CD4-positive, alpha-beta memory T cell (primary cell): ENCODE measurements around the gene NKX2-2. TPM values are rescaled to one million over a fixed set of nuclear protein-coding genes. Genes with fewer than 3 reads are reported as not detected.

Experiments
- CTCF ChIA-PET: fragments of 350-600 bp; sonication (Branson Sonifier 250); formaldehyde crosslinking; loops from one replicate; lab custom pipeline; 2021; ENCODE audit warnings: inconsistent platforms; ENCODE audit not compliant: partially characterized antibody; lab: Charles Lee
- POLR2A ChIA-PET: fragments of 350-600 bp; sonication (Branson Sonifier 250); formaldehyde crosslinking; loops from one replicate; lab custom pipeline; 2021; ENCODE audit not compliant: partially characterized antibody; lab: Charles Lee
- DNase-seq, 5 donors: peaks; one replicate each; pipeline versions ENCODE4 v3.0.0 to v3.0.0-alpha.2; 2020 to 2022; ENCODE audit warnings: mixed read lengths in 1 of 5
- H3K27ac ChIP-seq: one replicate; pipeline ENCODE4 v1.7.0; 2013; ENCODE audit warnings: low read depth, low read length
- H3K27me3 ChIP-seq: 2 replicates; pipeline ENCODE4 v1.7.0; 2013; ENCODE audit warnings: mild to moderate bottlenecking, low read length, moderate library complexity; ENCODE audit not compliant: insufficient read depth
- H3K36me3 ChIP-seq: 2 replicates; pipeline ENCODE4 v1.7.0; 2013; ENCODE audit warnings: mild to moderate bottlenecking, low read length, moderate library complexity; ENCODE audit not compliant: insufficient read depth
- H3K4me1 ChIP-seq: 2 replicates; pipeline ENCODE4 v1.7.0; 2013; ENCODE audit warnings: mild to moderate bottlenecking, low read length, moderate library complexity; ENCODE audit not compliant: insufficient read depth
- H3K4me3 ChIP-seq, 2 donors: one replicate each; pipeline ENCODE4 v1.7.0; 2013; ENCODE audit warnings: low read length in 2 of 2, mild to moderate bottlenecking in 1 of 2
- H3K9me3 ChIP-seq, 2 donors: one replicate each; pipeline ENCODE4 v1.7.0; 2013; ENCODE audit warnings: low read length in 2 of 2, control low read depth in 1 of 2; ENCODE audit not compliant: control insufficient read depth in 1 of 2
- H3K27ac Mint-ChIP-seq, 7 donors: one replicate each; pipeline ENCODE4 v1.8.0; 2020 to 2021; ENCODE audit warnings: mixed read lengths in 7 of 7, mild to moderate bottlenecking in 6 of 7, inconsistent platforms in 3 of 7, moderate library complexity in 3 of 7
- H3K27me3 Mint-ChIP-seq, 2 donors: one replicate each; pipeline ENCODE4 v1.8.0; 2020 to 2021; ENCODE audit warnings: mixed read lengths in 2 of 2
- H3K36me3 Mint-ChIP-seq, 2 donors: one replicate each; pipeline ENCODE4 v1.8.0; 2020 to 2021; ENCODE audit warnings: mixed read lengths in 2 of 2, inconsistent platforms in 1 of 2, mild to moderate bottlenecking in 1 of 2
- H3K4me1 Mint-ChIP-seq, 4 donors: one replicate each; pipeline ENCODE4 v1.8.0; 2020 to 2021; ENCODE audit warnings: mixed read lengths in 4 of 4, mild to moderate bottlenecking in 1 of 4
- H3K4me3 Mint-ChIP-seq, 8 donors: one replicate each; pipeline ENCODE4 v1.8.0; 2020 to 2021; ENCODE audit warnings: mixed read lengths in 8 of 8, mild to moderate bottlenecking in 7 of 8, moderate library complexity in 6 of 8, inconsistent platforms in 3 of 8
- H3K9me3 Mint-ChIP-seq, 8 donors: one replicate each; pipeline ENCODE4 v1.8.0; 2020 to 2021; ENCODE audit warnings: mixed read lengths in 8 of 8, mild to moderate bottlenecking in 5 of 8, inconsistent platforms in 3 of 8, moderate library complexity in 1 of 8
- intact Hi-C: fragments of 100-400 bp; cut with micrococcal nuclease; formaldehyde crosslinking; loops from one replicate; pipeline ENCODE4 v1.15.1; 2023
- polyA plus RNA-seq, 2 donors: library from polyadenylated mRNA; unstranded; fragments of 300-500 nt; fragmentation: Illumina TruSeq; gene quantifications; one replicate each; pipeline ENCODE4 v1.2.3, GENCODE V29; 2021
- total RNA-seq, 2 experiments: library from RNA; stranded (reverse); gene quantifications; one replicate each; pipeline ENCODE4 v1.2.3, GENCODE V29; 2021

NKX2-2 gene
- total and polyA plus RNA-seq, 4 experiments from 2014 or later, result not detected

GRCh38 chr20:21518292-21518991 lies 4.6 kb upstream of the NKX2-2 start:
- Mint-ChIP-seq H3K4me1 (peaks cover 21 to 67% (median 40%) of the 10 kb centered on the region in 4 donors), H3K27me3 (peaks cover 65 to 67% of the 10 kb centered on the region in 2 donors), H3K27ac (peak overlapping the region in 2 of 7 donors; percentile 22 to 80), H3K4me3 (peak overlapping the region in 5 of 8 donors; percentile 35 to 76 (median 56)), H3K9me3 (peaks cover 0 to 18% (median 0%) of the 10 kb centered on the region in 8 donors), H3K36me3 (no peaks in the 10 kb centered on the region)
- no peak for DNase-seq
- POLR2A ChIA-PET, result interaction anchor here (1.2 to 2.2 kb wide), 2 partner anchors 10 to 39 kb away, joined by 4 to 6 read pairs; no protein-coding TSS in a partner anchor
- peaks cover 72% of the 10 kb centered on the region for H3K27me3 ChIP-seq
- H3K9me3 ChIP-seq, result no peaks in the 10 kb centered on the region
- CTCF ChIA-PET, result interaction anchor here (0.6 to 2.4 kb wide), 5 partner anchors 11 to 660 kb away, joined by 3 to 12 read pairs (median 4); no protein-coding TSS in a partner anchor
- H3K36me3 ChIP-seq, result no peaks in the 10 kb centered on the region
- peaks cover 68% of the 10 kb centered on the region for H3K4me1 ChIP-seq
- no peak overlapping the region for H3K4me3 ChIP-seq
- intact Hi-C loops, result loop anchor here (5.0 kb wide), 1 partner anchor 39 kb away; no protein-coding TSS in a partner anchor
- H3K27ac ChIP-seq, result no peak overlapping the region

GRCh38 chr20:21517566-21518277 lies 3.9 kb upstream of the NKX2-2 start:
- Histone ChIP-seq H3K27ac (no peak overlapping the region), H3K36me3 (no peaks in the 10 kb centered on the region), H3K4me1 (peaks cover 68% of the 10 kb centered on the region), H3K9me3 (no peaks in the 10 kb centered on the region), H3K4me3 (no peak overlapping the region), H3K27me3 (peaks cover 72% of the 10 kb centered on the region)
- peak overlapping the region in 3 of 7 donors; percentile 35 to 84 (median 80) for H3K27ac Mint-ChIP-seq
- H3K4me1 Mint-ChIP-seq, result peaks cover 17 to 67% (median 39%) of the 10 kb centered on the region in 4 donors
- peak overlapping the region in 7 of 8 donors; percentile 48 to 76 (median 58) for H3K4me3 Mint-ChIP-seq
- CTCF ChIA-PET, result interaction anchor here (0.6 to 2.4 kb wide), 5 partner anchors 11 to 659 kb away, joined by 3 to 12 read pairs (median 4); no protein-coding TSS in a partner anchor
- H3K36me3 Mint-ChIP-seq, result no peaks in the 10 kb centered on the region
- H3K27me3 Mint-ChIP-seq, result peaks cover 62 to 65% of the 10 kb centered on the region in 2 donors
- peaks cover 0 to 20% (median 0%) of the 10 kb centered on the region in 8 donors for H3K9me3 Mint-ChIP-seq
- POLR2A ChIA-PET, result interaction anchor here (1.2 to 2.2 kb wide), 2 partner anchors 9 to 40 kb away, joined by 4 to 6 read pairs; no protein-coding TSS in a partner anchor
- intact Hi-C loops, result loop anchor here (5.0 kb wide), 1 partner anchor 40 kb away; no protein-coding TSS in a partner anchor
- DNase-seq, result no peak

GRCh38 chr20:21516861-21517565 lies 3.1 kb upstream of the NKX2-2 start:
- no peaks in the 10 kb centered on the region for H3K36me3 Mint-ChIP-seq
- intact Hi-C loops, result loop anchor here (5.0 kb wide), 1 partner anchor 40 kb away; no protein-coding TSS in a partner anchor
- peak overlapping the region in 6 of 8 donors; percentile 20 to 73 (median 42) for H3K4me3 Mint-ChIP-seq
- peak overlapping the region in 2 of 7 donors; percentile 61 to 80 for H3K27ac Mint-ChIP-seq
- POLR2A ChIA-PET, result interaction anchor here (1.1 to 2.2 kb wide), 3 partner anchors 8 to 181 kb away, joined by 3 to 6 read pairs (median 4); no protein-coding TSS in a partner anchor
- CTCF ChIA-PET, result interaction anchor here (1.4 to 2.4 kb wide), 4 partner anchors 10 to 282 kb away, joined by 3 to 12 read pairs (median 6); no protein-coding TSS in a partner anchor
- H3K4me1 Mint-ChIP-seq, result peaks cover 19 to 72% (median 44%) of the 10 kb centered on the region in 4 donors
- DNase-seq, result no peak
- Histone ChIP-seq H3K27me3 (peaks cover 72% of the 10 kb centered on the region), H3K4me3 (no peak overlapping the region), H3K36me3 (no peaks in the 10 kb centered on the region), H3K27ac (no peak overlapping the region), H3K9me3 (no peaks in the 10 kb centered on the region), H3K4me1 (peaks cover 71% of the 10 kb centered on the region)
- peaks cover 63 to 69% of the 10 kb centered on the region in 2 donors for H3K27me3 Mint-ChIP-seq
- H3K9me3 Mint-ChIP-seq, result peaks cover 0 to 20% (median 0%) of the 10 kb centered on the region in 8 donors

GRCh38 chr20:21516180-21516567 lies 2.3 kb upstream of the NKX2-2 start:
- Mint-ChIP-seq H3K36me3 (no peaks in the 10 kb centered on the region), H3K4me3 (peak overlapping the region in 6 of 8 donors; percentile 2 to 73 (median 40)), H3K4me1 (peaks cover 25 to 77% (median 48%) of the 10 kb centered on the region in 4 donors), H3K9me3 (peaks cover 0 to 20% (median 0%) of the 10 kb centered on the region in 8 donors), H3K27ac (peak overlapping the region in 4 of 7 donors; percentile 30 to 80 (median 55)), H3K27me3 (peaks cover 65 to 72% of the 10 kb centered on the region in 2 donors)
- Histone ChIP-seq H3K9me3 (no peaks in the 10 kb centered on the region), H3K36me3 (no peaks in the 10 kb centered on the region), H3K27ac (no peak overlapping the region), H3K27me3 (peaks cover 76% of the 10 kb centered on the region), H3K4me1 (peaks cover 67% of the 10 kb centered on the region), H3K4me3 (no peak overlapping the region)
- CTCF ChIA-PET, result interaction anchor here (0.9 to 1.7 kb wide), 3 partner anchors 9 to 55 kb away, joined by 4 to 7 read pairs (median 4); no protein-coding TSS in a partner anchor
- intact Hi-C loops, result loop anchor here (5.0 kb wide), 1 partner anchor 41 kb away; no protein-coding TSS in a partner anchor
- POLR2A ChIA-PET, result interaction anchor here (1.0 to 2.2 kb wide), 3 partner anchors 41 to 413 kb away, joined by 3 to 6 read pairs (median 3); no protein-coding TSS in a partner anchor
- no peak for DNase-seq

- H3K4me1 Mint-ChIP-seq, result peaks cover 21 to 76% (median 47%) of the 10 kb centered on the region in 4 donors
- no peaks in the 10 kb centered on the region for H3K36me3 Mint-ChIP-seq
- H3K27me3 Mint-ChIP-seq, result peaks cover 62 to 68% of the 10 kb centered on the region in 2 donors
- Histone ChIP-seq H3K27ac (no peak overlapping the region), H3K9me3 (no peaks in the 10 kb centered on the region), H3K36me3 (no peaks in the 10 kb centered on the region), H3K27me3 (peaks cover 76% of the 10 kb centered on the region), H3K4me3 (no peak overlapping the region), H3K4me1 (peaks cover 65% of the 10 kb centered on the region)
- ChIA-PET POLR2A (interaction anchor here (0.9 to 1.0 kb wide), 2 partner anchors 213 to 413 kb away, joined by 3 read pairs; partner anchors contain the start of gene XRN2), CTCF (interaction anchor here (0.9 to 1.7 kb wide), 4 partner anchors 8 to 56 kb away, joined by 3 to 7 read pairs (median 4); no protein-coding TSS in a partner anchor)
- intact Hi-C loops, result loop anchor here (5.0 kb wide), 1 partner anchor 42 kb away; no protein-coding TSS in a partner anchor
- peak overlapping the region in 7 of 8 donors; percentile 13 to 73 (median 42) for H3K4me3 Mint-ChIP-seq
- peak overlapping the region in 3 of 7 donors; percentile 26 to 67 (median 43) for H3K27ac Mint-ChIP-seq
- no peak for DNase-seq
- H3K9me3 Mint-ChIP-seq, result peaks cover 0 to 14% (median 0%) of the 10 kb centered on the region in 8 donors
These were observed 1.7 kb upstream of the NKX2-2 start for GRCh38 chr20:21515300-21516179.
